Right lobe of liver (tissue), 4 donors: ENCODE results near the gene SYPL1.

Experiments
- POLR2A ChIP-seq: fragments of 450-650 bp; IDR thresholded peaks from one replicate; pipeline ENCODE4 v1.6.1; 2017; ENCODE audit warnings: antibody characterized with exemption, mild to moderate bottlenecking
- TF ChIP-seq, protein P1 (sequence below), 4 donors: fragments of 200-600 bp in 3 of 4; fragments of 450-650 bp in 1 of 4; IDR thresholded peaks; one replicate each; pipeline versions ENCODE4 v1.5.1 to v1.8.0; 2016 to 2022; ENCODE audit warnings: antibody characterized with exemption in 4 of 4, mild to moderate bottlenecking in 2 of 4
- donor health status: DM: no; HTN: no; CAD: no.
- donor health status: DM: no; HTN: no; CAD: no.
- donor health status: DM: no; HTN: yes; CAD: no.

GRCh38 chr7:106082087-106082854 is 29.8 kb downstream of the SYPL1 start:
- TF ChIP-seq, protein P1, sequence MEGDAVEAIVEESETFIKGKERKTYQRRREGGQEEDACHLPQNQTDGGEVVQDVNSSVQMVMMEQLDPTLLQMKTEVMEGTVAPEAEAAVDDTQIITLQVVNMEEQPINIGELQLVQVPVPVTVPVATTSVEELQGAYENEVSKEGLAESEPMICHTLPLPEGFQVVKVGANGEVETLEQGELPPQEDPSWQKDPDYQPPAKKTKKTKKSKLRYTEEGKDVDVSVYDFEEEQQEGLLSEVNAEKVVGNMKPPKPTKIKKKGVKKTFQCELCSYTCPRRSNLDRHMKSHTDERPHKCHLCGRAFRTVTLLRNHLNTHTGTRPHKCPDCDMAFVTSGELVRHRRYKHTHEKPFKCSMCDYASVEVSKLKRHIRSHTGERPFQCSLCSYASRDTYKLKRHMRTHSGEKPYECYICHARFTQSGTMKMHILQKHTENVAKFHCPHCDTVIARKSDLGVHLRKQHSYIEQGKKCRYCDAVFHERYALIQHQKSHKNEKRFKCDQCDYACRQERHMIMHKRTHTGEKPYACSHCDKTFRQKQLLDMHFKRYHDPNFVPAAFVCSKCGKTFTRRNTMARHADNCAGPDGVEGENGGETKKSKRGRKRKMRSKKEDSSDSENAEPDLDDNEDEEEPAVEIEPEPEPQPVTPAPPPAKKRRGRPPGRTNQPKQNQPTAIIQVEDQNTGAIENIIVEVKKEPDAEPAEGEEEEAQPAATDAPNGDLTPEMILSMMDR (IDR thresholded peaks at IDR 0.05): no peak
- TF ChIP-seq POLR2A: no peak
